ENCODE data around the gene HTR3E.

GRCh38 chr3:184096811-184097383 lies at the start of gene HTR3E:
- TF ChIP-seq POLR2A (IDR thresholded peaks at IDR 0.05) (no peak), CTCF (IDR thresholded peaks at IDR 0.05) (no peak)
